HG03354 (cell line): ENCODE results near the gene FMN1.

Experiments
- ATAC-seq: cut with Tn5 transposase; IDR thresholded peaks from one replicate; pipeline ENCODE4 v1.9.1; 2021; ENCODE audit warnings: mild to moderate bottlenecking; ENCODE audit not compliant: unreplicated experiment, poor library complexity, severe bottlenecking

The FMN1 gene

DNA sequence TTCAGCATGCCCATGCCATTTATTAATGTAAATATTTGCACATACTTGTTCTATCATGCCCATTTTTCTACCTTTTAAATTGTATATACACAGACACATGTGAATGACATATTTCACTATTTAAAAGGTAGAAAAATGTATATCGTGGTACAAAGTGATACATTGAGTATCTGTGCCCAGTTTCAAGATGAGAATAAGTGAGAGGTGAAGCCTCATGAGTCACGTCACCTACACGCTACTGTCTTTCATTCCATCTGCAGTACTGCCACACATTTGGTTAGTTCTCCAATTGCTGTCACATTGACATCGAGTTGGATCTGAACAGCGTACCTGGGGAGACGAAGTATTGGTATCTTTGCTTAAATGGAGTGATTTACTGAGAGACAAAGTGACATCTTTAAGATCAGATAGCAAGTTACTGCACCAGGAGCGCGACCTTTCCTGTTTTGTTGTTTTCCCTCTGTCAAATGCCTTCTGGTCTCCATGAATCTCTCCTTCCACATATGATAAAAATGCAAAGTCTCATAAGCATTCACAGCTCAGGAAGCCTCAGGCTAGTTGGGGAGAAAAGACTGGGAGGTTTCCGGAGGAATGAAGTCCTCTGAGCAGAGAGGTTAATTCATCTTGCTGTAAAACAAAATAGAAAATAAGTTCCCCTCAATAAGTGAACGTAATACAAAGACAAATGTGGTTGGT is 464.7 kb downstream of the FMN1 start:
- ATAC-seq: no peak

DNA sequence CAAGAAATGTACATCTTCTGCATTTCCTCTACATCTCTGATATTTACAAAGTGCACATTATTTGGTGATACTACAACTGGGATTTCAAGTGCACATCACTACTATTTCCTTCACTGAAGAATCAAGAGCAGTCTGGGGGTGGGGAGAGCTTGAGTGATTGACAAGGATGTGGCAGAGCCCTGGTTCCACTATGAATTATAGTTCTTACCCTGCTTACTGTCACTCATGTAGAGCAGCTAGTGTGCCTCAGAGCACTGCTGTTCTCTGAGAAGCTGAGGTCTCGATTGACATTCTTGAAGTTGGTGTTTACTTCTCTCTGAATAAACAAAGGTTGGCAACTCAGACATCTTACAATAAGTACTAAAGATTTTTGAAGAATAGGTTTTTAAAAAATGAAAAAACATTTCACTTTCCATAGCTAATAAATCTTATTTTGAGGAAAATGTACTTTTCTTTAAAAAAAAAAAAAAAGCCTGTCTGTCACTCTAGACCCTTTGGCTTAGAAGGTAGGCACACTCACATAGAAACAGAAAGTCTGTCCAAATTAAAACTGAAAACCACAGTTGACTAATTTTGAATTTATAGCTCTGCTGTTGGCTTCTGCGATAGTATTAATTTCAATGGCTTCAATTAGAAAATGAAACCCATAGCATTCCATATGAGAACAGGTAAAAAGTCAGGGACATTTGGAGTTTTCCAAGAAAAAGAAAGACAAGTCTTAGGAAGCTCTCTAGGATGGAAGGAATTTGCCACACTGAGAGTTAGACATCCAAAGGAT is 471.2 kb downstream of the FMN1 start:
- ATAC-seq: peak; percentile 91

DNA sequence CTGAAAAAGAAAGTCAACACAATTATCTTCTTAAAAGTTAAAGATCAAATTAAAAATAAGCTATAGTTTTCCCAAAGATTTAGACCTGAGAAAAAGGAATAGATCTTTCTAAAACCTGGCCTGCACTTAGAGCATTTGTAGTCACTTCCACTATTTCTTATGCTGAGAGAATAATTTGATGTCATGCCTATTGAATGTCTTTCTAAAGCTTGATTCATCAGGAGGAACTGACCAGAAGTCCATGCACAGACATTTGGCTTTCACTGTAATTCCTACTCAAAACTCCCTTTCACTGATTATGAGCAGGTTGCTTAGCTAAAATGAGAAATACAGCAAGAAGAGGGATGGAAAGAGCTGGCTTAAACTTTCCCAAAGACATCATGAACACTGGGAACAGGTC is 472.4 kb downstream of the FMN1 start:
- no peak for ATAC-seq

DNA sequence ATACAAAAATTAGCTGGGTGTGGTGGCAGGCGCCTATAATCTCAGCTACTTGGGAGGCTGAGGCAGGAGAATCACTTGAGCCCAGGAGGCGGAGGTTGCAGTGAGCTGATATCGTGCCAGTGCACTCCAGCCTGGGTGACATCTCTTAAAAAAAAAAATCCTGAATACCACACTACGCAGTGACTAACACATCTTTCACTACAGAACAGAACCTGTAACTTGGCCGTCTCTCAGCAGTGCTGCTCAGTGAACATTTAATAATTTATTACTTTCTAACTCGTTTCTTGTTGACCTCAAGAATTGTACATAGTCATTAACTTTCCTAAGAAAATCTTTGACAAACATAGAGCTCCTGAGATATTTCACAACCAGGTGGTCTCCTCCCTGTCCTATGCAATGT is 472.9 kb downstream of the FMN1 start:
- ATAC-seq: no peak

DNA sequence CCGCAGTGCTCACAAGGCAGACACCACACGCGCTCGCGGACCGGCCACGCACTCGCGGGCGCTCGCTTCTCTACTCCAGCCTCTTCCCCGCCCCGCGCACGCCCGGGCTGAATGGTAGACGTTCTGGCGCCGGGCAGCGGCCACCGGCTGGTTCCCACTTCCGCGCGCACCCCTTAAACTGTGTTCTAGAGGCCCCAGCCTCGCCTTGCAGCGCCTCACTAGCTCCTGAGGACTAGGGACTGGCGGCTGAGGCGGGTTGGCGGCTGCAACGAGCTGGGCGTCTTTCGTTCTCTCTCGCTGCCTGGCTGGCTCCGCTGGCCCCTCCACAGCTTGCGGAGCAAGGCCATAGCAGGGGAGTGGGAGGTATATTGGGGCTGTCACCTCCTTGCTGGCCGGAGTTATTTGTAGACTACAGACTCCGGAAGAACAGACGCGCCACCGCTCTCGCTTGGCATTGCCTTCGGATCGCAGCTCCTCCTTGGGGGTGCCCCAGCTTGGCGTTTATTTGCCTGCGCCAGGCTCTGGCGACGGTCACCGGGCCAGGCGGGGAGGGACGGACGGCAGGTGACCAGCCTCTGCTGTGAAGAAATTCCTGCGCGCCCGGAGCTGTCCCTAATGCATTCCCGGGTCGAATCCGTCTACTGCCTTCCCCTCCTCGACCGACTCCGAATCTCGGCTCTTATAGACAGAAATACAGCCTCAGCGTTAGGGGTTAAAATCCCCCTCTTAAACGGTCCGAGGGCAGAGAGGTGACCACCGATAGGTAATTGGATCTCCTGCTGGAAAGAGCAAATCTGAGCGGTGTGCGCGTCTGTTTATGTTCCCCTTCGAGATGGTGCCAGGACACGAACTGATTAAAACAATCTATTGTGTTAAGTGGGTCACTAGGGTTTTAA is 475.4 kb downstream of the FMN1 start:
- no peak for ATAC-seq

DNA sequence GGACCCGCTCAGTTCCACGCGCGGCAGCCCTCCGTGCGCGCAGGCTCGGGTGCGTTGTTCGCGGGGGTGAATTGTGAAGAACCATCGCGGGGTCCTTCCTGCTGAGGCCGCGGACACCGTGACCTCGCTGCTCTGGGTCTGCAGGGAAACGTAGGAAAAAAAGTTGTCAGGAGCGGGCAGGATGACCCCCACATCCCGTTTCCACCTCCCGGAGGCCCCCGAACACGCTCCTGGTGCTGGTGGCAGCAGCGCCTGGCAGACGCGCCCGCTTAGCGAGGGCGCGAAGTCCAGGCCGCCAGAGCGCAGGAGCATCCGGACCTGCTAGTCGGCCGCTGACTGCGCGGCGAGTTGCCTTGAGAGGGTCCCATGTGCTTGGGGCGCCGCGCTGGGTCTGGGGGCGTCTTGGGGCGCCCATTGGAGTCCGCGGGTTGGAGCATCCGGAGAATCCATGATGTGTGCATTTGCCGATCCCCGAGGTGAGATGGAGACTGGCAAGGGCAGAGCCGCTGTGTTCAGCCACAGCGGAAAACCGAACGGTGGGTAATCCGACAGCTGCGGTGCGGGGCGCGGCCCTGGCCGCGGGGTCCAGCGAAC is 476.2 kb downstream of the FMN1 start:
- no peak for ATAC-seq

DNA sequence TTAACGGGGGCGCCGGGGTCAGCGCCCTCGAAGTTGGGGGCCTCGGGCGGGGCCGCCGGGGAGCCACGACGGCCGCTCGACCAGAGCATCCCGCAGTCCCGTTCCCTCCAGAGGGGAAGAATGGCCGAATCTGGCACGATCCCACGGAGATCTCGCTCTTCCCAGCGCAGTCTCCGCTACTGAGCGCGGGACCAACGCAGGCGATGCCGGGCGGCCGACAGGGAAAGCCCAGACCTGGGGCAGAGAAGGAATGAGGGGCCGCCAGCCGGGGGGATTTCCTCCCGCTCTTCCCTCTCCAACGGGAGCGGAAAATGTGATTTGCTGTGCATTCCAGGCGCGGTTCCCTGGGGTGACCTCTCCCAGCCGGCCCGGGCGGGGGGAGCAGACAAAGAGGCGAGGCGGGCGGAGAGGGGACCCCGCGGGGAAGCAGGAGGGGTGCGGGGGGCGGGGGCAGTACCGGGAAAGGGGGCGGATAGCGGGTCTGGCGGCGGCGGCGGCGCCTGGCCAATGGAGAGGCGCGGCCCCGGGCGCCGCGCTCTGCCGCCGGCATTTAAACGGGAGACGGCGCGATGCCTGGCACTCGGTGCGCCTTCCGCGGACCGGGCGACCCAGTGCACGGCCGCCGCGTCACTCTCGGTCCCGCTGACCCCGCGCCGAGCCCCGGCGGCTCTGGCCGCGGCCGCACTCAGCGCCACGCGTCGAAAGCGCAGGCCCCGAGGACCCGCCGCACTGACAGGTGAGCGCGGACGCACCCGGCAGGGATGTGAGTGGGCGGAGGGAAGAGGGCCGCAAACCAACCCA is 476.9 kb downstream of the FMN1 start, which contains the start of gene GREM1:
GREM1 (plus strand) TSS at position 579 of the 801 bp plus-strand sequence. CDS start 12,687 bp downstream, outside the sequence.
- ATAC-seq: no peak

DNA sequence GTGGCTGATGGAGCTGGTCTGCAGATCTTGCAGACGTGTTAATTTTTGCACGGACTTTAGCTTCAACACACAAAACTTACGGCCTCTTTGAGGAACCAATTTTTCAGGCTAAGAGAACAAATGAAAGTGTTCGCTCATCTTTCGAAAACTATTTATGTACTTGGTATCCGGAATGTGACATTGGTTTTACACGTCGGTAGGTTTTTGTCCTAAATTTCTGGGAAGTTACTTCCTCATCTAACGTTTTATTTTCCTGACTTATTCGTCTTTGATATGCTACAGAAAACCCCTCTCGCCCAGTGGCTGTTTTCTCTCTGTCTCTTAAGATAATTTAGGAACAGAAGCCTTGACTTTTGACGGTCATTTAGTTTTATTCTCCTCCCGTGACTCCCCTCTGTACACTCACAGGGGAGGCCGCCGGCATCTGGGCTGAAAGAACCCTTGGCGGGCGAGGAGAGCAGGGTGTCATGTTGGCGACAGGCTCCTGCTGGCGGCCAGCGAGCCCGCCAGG is 477.5 kb downstream of the FMN1 start:
- ATAC-seq: no peak

DNA sequence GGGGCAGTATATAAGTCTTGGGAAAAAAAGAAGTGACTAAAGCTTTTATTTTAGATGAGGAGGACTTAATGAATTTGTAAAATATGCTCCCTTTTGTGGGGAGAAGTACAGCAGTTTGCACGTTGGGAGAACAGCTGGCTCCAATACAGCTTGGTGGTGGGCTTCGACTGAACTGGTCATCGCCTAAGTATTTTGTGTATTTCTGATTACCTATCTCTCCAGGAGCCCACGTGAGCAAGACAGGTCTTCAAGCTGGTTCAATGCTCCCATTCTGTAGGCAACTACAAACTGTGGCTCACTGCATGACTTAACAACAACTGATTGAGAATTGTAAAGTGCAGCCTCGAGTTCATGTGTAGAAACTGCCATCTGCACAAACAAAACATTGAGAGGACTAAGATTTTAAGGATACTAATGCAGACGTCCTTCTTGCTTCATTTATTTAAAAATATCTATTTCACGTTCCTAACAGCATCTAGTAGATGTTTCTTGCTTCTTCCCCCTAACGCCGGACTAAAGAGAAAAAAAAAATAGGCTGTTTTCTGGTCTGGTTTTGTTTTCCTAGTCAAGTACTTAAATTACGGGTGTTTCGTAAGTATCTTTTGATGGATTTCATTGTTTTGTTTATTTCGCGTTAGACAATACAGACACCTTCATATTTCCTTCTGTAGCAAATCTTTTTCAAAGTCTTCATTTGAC is 478.1 kb downstream of the FMN1 start:
- no peak for ATAC-seq
